UCSD-AML1 (cell line): Measurements from ENCODE around the gene FOXO3.
"Not testable (repeated sequence)": the region's sequence is repeated elsewhere in the genome, so short reads cannot be mapped to it uniquely, and the experiment has no call there.

Source experiments
- DNase-seq: peaks from one replicate; lab custom pipeline; 2025; ENCODE audit not compliant: unreplicated experiment; lab: John Stamatoyannopoulos, UW

The FOXO3 gene

DNA sequence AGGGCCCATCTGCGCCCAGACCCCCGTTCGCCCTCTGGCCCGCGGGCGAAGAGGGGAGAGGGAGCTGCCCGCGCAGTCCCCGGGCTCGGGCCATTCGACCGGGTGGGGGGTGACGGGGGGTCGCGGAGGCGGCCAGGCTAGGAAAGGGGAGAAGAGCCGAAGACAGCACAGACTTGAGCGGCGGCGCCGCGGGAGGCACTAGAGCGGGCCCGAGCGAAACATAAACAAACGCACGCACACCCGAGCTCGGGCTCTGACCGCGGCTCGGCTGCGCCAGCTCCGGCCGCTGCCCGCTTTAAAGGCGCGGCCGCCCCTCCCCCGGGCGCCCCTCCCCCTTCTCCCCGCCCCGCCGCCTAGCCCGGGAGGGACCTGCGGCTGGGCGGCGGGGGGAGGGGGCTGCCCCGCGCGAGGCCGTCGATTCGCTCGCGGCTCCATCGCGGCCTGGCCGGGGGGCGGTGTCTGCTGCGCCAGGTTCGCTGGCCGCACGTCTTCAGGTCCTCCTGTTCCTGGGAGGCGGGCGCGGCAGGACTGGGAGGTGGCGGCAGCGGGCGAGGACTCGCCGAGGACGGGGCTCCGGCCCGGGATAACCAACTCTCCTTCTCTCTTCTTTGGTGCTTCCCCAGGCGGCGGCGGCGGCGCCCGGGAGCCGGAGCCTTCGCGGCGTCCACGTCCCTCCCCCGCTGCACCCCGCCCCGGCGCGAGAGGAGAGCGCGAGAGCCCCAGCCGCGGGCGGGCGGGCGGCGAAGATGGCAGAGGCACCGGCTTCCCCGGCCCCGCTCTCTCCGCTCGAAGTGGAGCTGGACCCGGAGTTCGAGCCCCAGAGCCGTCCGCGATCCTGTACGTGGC is at the start of gene FOXO3:
TSS of gene FOXO3 (plus strand) at position 455 of the 846 bp plus-strand sequence. CDS start at position 747, 292 bp downstream.
- peak; percentile 52 for DNase-seq

DNA sequence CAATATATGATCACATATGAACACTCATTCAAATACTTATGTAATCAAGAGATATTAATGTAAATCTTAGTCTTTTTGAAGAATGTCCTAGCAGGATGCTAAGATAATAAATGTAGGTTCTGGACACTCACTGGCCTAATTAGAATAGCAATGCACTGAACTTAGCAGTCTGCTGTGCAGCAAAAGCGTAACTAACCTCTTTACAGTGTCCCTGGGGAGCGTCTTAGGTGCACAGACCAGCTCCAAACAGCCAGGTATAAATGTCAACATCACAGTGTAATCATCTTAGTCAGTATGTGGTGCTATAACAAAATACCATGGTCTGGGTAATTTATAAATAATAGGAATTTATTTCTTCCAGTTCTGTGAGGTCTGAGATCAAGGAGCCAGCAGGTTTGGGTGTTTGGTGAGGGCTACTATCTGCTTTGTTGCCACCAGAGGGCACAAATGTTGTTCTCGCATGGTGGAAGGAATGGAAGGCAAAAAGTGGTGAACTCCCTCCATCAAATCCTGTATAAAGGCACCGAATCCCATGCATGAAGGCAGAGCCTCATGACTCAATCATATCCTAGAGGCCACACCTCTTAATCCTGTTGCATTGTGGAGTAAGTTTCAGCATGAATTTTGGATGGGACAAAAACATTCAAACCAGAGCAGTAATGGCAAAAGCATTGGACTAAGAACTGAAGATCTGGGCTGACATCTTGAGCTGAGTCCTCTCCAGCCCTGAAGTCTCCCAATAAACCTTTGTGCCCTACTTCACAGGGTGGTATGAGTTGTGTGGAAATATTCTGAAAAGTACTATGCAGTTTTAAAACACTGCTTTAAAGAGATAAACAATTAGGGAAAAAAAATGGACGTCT is 41.8 kb upstream of the FOXO3 start:
- DNase-seq = no peak

DNA sequence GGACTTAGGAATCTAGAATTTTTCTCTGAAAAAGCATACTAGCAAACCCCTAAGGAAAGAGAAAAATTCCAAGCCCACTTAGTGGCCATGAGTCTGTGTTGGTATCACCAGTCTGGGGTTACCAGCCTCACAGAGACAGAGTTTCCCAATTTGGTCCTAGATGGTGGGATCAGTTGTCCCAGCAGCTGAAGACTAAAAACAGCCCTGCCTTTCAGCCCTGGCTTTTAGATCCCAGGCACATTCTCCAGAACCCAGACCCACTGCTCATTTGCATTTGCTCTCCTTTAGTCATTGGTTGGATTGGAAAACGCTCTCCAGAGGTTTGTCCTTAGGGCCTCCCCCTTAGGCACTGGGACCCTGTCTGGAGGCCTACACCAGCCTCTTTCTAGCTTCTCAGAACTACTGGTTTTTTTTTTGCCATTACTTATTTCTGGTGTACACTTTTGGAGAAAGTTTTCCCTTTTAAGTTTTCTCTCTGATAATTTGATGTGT is 39.1 kb upstream of the FOXO3 start:
- DNase-seq = no peak

DNA sequence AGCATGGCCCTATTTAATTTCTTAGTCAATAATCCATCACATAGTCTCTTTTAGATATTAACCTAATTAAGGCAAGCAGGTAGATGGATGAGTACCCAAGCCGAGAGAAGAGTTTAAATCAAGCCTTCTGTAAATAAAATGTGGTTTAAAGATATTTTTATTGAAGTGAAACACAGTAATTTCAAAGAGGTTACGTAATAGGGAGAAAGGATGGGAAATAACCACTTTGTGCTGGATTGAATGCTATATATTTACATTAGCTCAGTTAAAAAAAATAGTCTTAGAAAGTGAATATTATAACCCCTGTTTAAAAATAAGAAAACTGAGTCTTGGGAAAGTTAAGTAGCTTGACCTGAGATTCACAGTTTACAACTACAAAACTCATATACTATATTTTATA is 37.0 kb upstream of the FOXO3 start:
- no peak for DNase-seq

DNA sequence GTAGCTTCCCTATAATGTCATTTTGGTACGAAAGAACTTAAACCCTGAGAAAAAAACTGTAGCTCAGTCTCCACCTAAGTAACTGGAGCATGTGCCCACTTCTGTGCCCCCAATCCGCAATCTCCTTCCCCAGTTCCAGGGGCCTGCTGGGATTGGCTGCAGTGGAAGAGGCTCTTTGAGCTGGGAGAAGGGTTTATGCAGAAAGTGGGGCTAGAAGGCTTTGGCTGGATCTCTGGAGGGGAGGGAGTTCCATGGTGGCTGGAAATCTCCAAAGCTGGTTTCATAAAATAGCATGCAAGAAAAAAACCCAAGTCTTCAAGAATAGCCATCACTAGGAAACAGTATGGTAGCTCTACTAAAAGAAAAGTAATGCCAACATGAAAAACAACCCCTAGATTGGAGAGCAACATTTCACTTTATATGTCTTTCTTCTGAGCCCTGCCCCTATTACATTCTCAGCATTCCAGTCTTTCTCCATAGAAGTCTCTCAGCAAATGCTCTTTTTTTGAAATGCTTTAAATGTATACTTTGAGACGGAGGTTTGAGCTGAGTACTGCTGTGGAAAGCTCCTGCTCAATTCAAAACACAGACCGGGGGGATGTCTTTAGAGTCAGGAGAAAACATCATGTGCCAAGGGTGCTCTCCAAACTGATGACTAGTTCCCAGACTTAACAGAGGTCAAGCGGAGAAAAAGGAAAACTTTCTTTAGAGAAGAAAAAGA is 36.0 kb upstream of the FOXO3 start:
- no peak for DNase-seq

DNA sequence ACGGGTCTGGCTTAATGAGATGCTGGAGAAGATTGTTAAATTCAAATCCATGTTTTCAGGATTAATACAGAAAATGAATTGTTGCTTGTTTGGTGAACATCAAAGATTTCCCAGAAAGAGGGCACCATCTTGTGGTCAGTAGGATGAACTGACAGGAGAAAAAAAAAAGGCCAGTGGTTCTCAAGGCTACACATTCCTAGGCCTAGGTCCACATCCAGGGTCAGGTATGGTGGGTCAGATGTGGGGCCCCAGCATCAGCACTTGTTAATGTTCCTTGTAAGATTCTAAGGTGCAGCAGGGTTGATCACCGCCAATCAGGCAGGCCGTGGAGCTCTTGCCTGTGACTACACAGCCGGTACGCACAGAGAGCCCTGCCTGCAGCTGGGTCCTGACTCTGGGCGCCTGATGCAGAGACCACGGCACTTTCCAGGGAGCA is 34.0 kb upstream of the FOXO3 start:
- DNase-seq = no peak

- DNase-seq = no peak
Measured at GRCh38 chr6:108528878-108529277, 31.8 kb upstream of the FOXO3 start.

DNA sequence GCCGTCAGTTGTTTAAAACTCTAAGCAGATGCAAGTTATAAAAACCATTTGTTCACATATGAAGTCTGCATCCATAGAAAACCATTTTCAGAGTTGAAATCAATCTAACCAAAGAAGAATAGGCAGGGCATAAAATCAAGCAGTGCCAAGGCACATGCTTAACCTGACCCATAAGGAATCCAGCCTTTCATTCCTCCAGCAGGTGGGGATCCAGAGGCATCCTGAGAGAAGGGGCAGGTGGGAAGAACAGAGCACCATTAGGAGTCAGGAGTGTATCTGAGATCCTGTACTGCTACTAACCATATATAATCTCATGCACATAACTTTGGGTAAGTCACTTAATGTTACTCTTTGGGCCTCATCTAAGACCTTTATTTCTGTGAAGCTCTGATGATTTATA is 29.4 kb upstream of the FOXO3 start:
- no peak for DNase-seq

DNA sequence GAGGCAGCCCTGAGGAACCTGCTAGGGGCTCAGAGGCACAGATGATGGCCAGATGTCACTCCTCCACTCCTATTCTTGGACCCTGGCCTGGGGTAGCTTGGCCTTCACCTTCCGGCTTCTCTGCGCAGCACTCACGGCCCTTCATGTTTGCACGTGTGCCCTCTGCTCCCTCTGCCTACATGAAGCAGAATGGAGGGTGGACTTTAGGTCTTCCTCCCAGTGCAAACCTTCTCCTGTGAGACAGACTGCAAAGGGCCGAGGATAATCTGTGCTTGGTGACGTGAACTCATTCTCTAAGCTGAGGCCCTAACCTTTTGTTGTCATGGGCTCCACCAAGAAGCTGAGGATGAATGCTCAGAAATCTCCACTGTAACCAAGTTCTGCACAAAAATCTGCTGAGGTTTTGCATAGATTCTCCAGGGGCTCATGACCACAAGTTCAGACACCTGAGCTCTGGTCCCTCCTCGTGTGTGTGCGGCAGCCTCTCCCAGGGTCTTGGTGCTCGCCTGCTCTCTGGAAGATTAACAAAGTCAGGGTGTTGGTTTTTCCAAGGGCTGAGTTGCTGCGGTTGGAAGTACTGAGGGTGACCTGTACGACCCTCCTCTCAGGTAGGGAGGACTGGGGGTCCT is 25.5 kb upstream of the FOXO3 start:
- no peak for DNase-seq

DNA sequence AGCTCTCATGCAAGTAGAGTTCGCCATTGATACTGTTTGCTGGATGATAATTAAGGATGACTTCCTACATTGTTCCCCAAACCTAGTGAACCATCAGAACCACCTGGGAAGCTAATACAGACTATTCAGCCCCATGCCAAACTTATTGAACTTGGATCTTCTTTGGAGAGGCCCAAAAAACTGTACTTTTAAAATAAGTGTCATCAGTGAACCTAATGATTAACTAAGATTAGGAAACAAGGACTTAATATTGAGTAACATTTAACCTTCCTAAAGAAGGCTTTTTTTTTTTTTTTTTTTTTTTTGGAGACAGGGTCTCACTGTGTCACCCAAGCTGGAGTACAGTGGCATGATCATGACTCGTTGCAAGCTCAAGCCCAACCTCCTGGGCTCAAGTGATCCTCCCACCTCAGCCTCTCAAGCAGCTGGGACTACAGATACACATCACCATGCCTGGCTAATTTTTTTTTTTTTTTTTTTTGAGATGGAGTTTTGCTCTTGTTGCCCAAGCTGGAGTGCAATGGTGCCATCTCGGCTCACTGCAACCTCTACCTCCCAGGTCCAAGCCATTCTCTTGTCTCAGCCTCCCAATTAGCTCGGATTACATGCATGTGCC is 24.7 kb upstream of the FOXO3 start:
- DNase-seq = not testable (repeated sequence)

DNA sequence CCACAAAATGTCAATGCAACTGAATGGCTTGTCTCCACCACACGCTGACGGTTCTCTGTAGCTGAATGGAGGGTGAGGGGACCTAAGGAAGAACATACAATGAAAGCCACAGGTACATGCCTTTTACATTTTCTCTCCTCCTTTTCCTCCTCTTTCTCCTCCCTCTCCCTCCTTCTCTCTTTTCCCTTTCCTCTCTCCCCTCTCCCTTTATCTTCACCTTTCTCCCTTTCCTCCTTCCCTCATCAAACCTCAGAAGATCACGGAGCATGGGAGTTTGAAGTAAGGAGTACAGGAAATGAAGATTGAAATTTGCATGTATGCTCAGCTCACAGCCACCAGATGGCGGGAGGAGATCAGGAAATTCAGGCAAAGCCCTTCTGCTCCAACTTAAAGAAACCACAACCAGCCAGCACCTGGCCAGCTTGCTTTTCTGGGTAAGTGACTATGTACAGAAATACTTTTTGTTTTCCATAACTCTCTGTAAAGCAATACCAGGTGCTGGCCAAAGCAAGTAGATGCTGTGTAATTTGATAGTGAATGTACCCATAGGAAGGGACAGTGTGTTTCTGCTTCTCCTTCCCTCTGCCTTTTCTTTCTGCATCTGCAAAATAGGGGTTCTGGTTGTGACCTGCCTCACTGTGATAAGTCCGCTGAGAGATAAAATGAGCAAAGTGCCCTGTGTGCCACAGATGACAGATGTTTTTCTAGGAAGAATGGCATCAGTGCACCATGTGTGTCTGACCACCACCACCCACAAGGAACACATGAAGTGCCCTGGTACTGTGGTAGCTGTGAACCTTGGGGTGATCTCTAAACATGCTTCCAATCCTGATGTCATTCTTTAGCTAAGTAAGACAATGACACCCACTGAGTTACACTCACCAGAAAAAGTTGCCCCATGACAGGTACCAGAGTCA is 18.6 kb upstream of the FOXO3 start:
- peak; percentile 54 for DNase-seq

GRCh38 chr6:108543175-108543940 is 17.4 kb upstream of the FOXO3 start:
- no peak for DNase-seq

DNA sequence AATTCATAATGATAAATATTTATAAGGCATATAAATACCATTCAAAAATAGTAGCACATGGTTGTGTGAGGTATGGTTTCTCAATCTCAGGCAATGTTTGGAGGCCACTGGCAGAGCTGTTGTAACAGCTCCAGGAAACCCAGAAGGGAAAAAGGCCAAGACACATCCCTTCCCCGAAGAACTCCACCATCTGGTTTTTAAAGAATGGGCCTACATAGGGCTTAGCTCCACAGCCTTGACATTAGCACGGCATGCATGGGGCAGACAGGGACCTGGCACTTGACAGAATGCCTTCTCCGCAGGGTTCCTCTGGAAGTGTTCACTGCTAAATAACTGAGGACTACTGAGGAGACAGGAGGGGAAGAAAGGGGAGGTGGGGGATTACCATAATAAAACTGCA is 16.1 kb upstream of the FOXO3 start:
- DNase-seq = no peak

GRCh38 chr6:108546079-108547049 is 14.4 kb upstream of the FOXO3 start:
- DNase-seq = no peak

- DNase-seq = no peak
Measured at GRCh38 chr6:108549241-108549640, 11.5 kb upstream of the FOXO3 start.

DNA sequence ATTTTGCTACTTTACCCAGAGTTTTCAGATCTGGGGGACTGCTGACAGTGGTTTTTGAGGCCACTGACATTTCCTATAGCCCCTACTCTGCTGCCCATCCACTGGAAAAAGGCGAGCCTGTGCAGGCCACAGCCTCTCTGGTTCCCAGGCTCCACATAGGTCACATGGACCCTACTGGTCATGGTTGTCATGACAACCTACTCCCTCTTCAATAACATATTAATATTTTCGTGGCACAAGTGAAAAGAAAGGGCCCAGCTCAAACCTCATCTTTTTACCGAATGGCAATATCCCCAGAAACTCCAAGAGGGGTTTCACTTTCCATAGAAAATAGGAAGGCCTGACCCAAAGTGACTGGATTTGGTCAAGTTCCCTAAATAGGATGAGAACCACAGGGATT is 11.0 kb upstream of the FOXO3 start:
- DNase-seq = no peak

DNA sequence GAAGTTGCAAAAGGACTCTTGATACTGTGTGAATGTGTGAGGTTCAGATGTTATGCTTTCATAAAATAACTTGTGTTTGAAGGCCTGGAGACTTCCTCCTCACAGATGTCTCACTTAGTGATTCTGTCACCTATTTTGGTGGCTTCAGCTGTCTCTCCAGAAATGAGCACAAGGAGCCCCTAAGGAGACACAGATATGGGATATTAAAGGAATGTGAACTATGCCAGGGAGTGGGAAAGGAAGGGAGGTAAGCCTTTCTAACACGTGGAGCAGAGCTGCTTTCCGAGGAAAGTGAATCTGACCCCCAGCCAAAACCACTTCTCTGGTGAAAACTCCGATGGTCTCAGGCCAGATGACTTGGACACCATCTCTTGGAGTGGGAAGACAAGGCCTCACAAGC is 10.5 kb upstream of the FOXO3 start:
- DNase-seq = no peak
